Measurements from ENCODE around the gene LGALS9. TPM values are rescaled to one million over a fixed set of nuclear protein-coding genes. Genes with fewer than 3 reads are reported as not detected.
"Not testable (repeated sequence)": the region's sequence is repeated elsewhere in the genome, so short reads cannot be mapped to it uniquely, and the experiment has no call there.

LGALS9 gene
- polyA plus RNA-seq, 3 donors, result 149 to 581 (median 149) TPM

DNA sequence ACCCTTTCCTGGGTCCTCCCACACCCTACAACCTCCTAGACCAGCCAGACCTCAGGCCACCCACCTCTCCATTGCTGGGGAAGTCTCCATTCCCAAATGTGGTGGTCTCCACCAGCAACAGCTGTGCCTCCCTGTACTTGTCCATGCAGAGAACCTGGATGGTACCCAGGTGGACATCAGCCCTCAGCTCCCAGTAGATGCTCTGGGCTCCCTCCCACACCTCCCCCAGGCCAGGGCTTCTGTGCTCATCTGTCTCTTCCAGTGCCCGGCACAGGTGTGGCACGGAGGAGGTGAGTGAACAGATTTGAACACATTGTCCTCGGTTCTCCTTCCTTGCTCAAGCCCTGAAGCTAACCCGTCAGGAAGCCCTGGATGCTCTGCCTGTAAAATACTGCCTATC is 34.6 kb downstream of the LGALS9 start:
- no peaks in the 10 kb centered on the region for H3K4me1 Mint-ChIP-seq
- Histone ChIP-seq H3K9ac (ENCODE audit: insufficient read depth, low read length, poor library complexity, severe bottlenecking) (no peak overlapping the region), H3K27me3 (ENCODE audit: control insufficient read depth in 2 of 2, insufficient read depth in 2 of 2, low read length in 2 of 2) (no peaks in the 10 kb centered on the region), H4K20me1 (ENCODE audit: insufficient read depth, low read length) (no peaks in the 10 kb centered on the region), H3K4me3 (replicated peaks in 1 of 3; ENCODE audit: low read depth in 2 of 3, low read length in 3 of 3) (no peak overlapping the region), H3K4me2 (replicated peaks; ENCODE audit: extremely low read depth, low read length, poor library complexity, severe bottlenecking) (no peak overlapping the region), H3K4me1 (ENCODE audit: control insufficient read depth in 1 of 2, insufficient read depth in 2 of 2, low read length in 2 of 2) (no peaks in the 10 kb centered on the region), H3K9me3 (replicated peaks in 1 of 2; ENCODE audit: control insufficient read depth in 1 of 2, insufficient read depth in 1 of 2, low read length in 2 of 2) (no peaks in the 10 kb centered on the region), H3K27ac (ENCODE audit: low read depth in 1 of 2, low read length in 2 of 2) (no peak overlapping the region), H3K79me2 (ENCODE audit: insufficient read depth, low read length) (no peaks in the 10 kb centered on the region), H3K36me3 (replicated peaks in 1 of 2; ENCODE audit: control insufficient read depth in 1 of 2, insufficient read depth in 2 of 2, low read length in 2 of 2) (no peaks in the 10 kb centered on the region), H2AFZ (ENCODE audit: insufficient read depth, low read depth, low read length, poor library complexity, severe bottlenecking) (no peak overlapping the region)
- intact Hi-C loops (cut with micrococcal nuclease), result loop anchor here in 1 of 2 donors (10.0 kb wide), 1 partner anchor 209 kb away; no protein-coding TSS in a partner anchor
- TF ChIP-seq, protein P1, sequence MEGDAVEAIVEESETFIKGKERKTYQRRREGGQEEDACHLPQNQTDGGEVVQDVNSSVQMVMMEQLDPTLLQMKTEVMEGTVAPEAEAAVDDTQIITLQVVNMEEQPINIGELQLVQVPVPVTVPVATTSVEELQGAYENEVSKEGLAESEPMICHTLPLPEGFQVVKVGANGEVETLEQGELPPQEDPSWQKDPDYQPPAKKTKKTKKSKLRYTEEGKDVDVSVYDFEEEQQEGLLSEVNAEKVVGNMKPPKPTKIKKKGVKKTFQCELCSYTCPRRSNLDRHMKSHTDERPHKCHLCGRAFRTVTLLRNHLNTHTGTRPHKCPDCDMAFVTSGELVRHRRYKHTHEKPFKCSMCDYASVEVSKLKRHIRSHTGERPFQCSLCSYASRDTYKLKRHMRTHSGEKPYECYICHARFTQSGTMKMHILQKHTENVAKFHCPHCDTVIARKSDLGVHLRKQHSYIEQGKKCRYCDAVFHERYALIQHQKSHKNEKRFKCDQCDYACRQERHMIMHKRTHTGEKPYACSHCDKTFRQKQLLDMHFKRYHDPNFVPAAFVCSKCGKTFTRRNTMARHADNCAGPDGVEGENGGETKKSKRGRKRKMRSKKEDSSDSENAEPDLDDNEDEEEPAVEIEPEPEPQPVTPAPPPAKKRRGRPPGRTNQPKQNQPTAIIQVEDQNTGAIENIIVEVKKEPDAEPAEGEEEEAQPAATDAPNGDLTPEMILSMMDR (IDR thresholded peaks at IDR 0.05), result no peak
- no peak for DNase-seq
- H3K27me3 Mint-ChIP-seq (ENCODE audit: low read depth in 3 of 3), result peaks cover 0 to 6% (median 2%) of the 10 kb centered on the region in 3 donors
- 94% methylated on average over 2 of the region's 4 CpGs for WGBS (ENCODE audit: insufficient coverage)
- no peaks in the 10 kb centered on the region for H3K9me3 Mint-ChIP-seq
- H3K36me3 Mint-ChIP-seq, result no peaks in the 10 kb centered on the region
- no peak overlapping the region for H3K27ac Mint-ChIP-seq
- H3K4me3 Mint-ChIP-seq, result no peak overlapping the region

DNA sequence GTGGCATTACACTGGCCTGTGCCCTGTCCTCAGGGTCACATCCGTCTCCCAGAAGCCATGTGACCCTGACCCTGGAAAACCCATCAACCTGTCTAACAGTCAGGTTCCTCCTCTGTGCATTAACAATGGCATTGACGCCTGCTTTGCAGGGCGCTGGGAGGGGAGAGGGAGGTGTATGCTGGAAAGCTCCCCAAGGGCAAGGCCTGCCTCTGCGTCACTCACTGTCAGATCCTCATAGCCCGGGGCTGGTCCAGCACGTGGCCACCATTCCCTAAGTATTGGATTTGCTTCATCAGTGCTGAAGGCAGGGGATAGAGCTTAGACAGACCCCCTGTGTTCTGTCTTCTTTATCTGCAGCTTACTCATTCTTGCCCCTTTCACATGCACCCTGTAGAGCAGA is 35.3 kb downstream of the LGALS9 start:
- not testable (repeated sequence) for H3K79me2 ChIP-seq (ENCODE audit: insufficient read depth, low read length); H3K4me1 ChIP-seq (ENCODE audit: control insufficient read depth in 1 of 2, insufficient read depth in 2 of 2, low read length in 2 of 2); H4K20me1 ChIP-seq (ENCODE audit: insufficient read depth, low read length); H2AFZ ChIP-seq (ENCODE audit: insufficient read depth, low read depth, low read length, poor library complexity, severe bottlenecking); H3K27ac Mint-ChIP-seq; H3K4me1 Mint-ChIP-seq; H3K27me3 ChIP-seq (ENCODE audit: control insufficient read depth in 2 of 2, insufficient read depth in 2 of 2, low read length in 2 of 2); H3K27ac ChIP-seq (ENCODE audit: low read depth in 1 of 2, low read length in 2 of 2); H3K9me3 Mint-ChIP-seq; H3K9ac ChIP-seq (ENCODE audit: insufficient read depth, low read length, poor library complexity, severe bottlenecking); H3K36me3 ChIP-seq (replicated peaks in 1 of 2; ENCODE audit: control insufficient read depth in 1 of 2, insufficient read depth in 2 of 2, low read length in 2 of 2); DNase-seq; H3K9me3 ChIP-seq (replicated peaks in 1 of 2; ENCODE audit: control insufficient read depth in 1 of 2, insufficient read depth in 1 of 2, low read length in 2 of 2); H3K36me3 Mint-ChIP-seq; H3K4me3 ChIP-seq (replicated peaks in 1 of 3; ENCODE audit: low read depth in 2 of 3, low read length in 3 of 3); H3K4me3 Mint-ChIP-seq; H3K4me2 ChIP-seq (replicated peaks; ENCODE audit: extremely low read depth, low read length, poor library complexity, severe bottlenecking); H3K27me3 Mint-ChIP-seq (ENCODE audit: low read depth in 3 of 3)
- WGBS (ENCODE audit: insufficient coverage), result 86% methylated on average over 6 of the region's 6 CpGs
- intact Hi-C loops (cut with micrococcal nuclease), result loop anchor here in 1 of 2 donors (10.0 kb wide), 1 partner anchor 209 kb away; no protein-coding TSS in a partner anchor

Data from CD14-positive monocyte (primary cell).